Spleen (tissue), 7 donors: ENCODE measurements around the gene MYO19.

Source experiments
- POLR2A ChIP-seq, 3 donors: fragments of 450-650 bp; IDR thresholded peaks; one replicate each; pipeline ENCODE4 v1.5.1; 2017; ENCODE audit warnings: antibody characterized with exemption in 3 of 3, mild to moderate bottlenecking in 1 of 3
- POLR2AphosphoS5 ChIP-seq, 3 donors: sonication (generic); formaldehyde crosslinking; IDR thresholded peaks; one replicate each; pipeline ENCODE4 v1.5.1; 2017; ENCODE audit warnings: antibody characterized with exemption in 3 of 3
- TF ChIP-seq, protein P1 (sequence below), 11 experiments: fragments of 200-600 bp in 7 of 11; fragments of 450-650 bp in 4 of 11; sonication (generic) in 4 of 11; IDR thresholded peaks in 8 of 11; conservative IDR thresholded peaks in 3 of 11; 1 replicate in 7 of 11; 2 replicates in 4 of 11; pipeline versions ENCODE4 v1.4.0 to v1.8.0; 2016 to 2021; ENCODE audit warnings: antibody characterized with exemption in 11 of 11, inconsistent platforms in 4 of 11, mild to moderate bottlenecking in 1 of 11
- donor health status: DM: no; HTN: no; CAD: no; lungs with moderate emphysema.
- donor health status: DM: no; HTN: no; CAD: no.
- donor health status: DM: no; HTN: no; CAD: no.

DNA sequence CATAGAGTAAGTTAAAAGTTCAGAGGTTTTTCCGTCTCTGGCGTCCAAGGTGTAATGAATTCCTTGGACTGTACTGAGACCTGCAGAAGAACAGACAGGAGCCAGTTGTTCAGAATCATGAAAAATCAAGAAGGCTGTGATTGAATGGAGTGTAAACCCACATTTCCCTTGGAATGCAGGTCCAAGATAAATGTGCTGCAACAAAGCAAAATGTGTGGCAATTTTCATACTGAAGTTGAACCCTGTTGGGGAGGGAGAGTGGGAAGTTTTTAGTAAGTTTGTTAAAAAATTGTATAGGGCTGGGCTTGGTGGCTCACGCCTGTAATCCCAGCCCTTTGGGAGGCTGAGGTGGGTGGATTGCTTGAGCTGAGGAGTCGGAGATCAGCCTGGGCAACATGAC, 31.4 kb upstream of the MYO19 start:
- TF ChIP-seq, protein P1, sequence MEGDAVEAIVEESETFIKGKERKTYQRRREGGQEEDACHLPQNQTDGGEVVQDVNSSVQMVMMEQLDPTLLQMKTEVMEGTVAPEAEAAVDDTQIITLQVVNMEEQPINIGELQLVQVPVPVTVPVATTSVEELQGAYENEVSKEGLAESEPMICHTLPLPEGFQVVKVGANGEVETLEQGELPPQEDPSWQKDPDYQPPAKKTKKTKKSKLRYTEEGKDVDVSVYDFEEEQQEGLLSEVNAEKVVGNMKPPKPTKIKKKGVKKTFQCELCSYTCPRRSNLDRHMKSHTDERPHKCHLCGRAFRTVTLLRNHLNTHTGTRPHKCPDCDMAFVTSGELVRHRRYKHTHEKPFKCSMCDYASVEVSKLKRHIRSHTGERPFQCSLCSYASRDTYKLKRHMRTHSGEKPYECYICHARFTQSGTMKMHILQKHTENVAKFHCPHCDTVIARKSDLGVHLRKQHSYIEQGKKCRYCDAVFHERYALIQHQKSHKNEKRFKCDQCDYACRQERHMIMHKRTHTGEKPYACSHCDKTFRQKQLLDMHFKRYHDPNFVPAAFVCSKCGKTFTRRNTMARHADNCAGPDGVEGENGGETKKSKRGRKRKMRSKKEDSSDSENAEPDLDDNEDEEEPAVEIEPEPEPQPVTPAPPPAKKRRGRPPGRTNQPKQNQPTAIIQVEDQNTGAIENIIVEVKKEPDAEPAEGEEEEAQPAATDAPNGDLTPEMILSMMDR (IDR thresholded peaks at IDR 0.05 in 8 of 11, conservative IDR thresholded peaks at IDR 0.05 in 3 of 11): no peak
- TF ChIP-seq POLR2AphosphoS5 (IDR thresholded peaks at IDR 0.05) (no peak), POLR2A (IDR thresholded peaks at IDR 0.05) (no peak)
